Activated CD4-positive, alpha-beta T cell treated with anti-CD3 and anti-CD28 coated beads for 1 hour (primary cell): ENCODE results near the gene CYRIA.

Experiments used
- DNase-seq: peaks from one replicate; pipeline ENCODE4 v3.0.0-alpha.2; 2020

Gene CYRIA

GRCh38 chr2:16626997-16627605, 38.5 kb downstream of the CYRIA start:
- no peak for DNase-seq

DNA sequence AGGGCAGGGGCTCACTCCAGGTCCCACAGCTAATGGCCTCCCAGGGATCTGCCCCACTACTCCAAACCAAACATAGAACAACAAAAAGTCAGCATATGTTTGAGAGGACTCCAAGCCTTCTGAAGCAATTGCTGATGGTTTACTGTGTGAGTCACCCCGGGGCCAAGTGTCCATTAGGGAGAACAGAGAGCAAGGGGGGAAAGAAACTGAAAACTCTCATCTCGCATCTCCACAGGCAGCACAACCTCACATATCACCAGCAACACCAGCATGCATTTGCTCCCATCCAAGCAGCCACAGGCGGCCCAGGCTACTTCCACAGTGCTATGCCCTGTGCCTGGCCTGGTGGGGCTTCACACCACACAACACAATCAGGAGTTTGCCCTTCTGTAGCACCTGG, 39.1 kb downstream of the CYRIA start:
- DNase-seq = no peak

- no peak for DNase-seq
Measured at GRCh38 chr2:16625759-16626158, 39.9 kb downstream of the CYRIA start.

DNA sequence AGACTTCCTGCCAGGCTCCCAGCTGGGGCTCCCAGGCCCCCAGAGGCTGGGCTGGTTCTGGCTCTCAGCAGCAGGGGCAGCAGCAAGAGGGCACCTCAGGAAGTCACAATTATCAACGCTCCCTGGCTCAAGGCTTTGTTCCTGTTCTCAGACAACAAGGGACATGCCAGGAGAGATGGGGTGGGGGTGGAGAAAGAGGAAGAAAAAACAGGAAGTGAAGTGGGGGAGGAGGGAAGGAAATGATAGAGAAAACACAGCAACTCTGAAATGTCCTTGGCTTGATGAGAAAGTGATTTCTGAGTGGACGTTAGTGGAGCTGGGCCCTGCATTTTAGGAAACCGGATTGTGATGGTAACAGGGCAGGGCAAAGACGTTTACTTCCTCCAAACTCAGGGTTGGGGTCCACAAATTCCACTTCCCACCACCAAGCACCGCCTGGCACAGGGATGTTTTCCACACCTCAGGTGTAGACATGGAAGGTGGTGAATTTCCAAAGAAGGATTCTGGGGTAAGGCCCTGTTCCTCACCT, 40.4 kb downstream of the CYRIA start:
- no peak for DNase-seq

DNA sequence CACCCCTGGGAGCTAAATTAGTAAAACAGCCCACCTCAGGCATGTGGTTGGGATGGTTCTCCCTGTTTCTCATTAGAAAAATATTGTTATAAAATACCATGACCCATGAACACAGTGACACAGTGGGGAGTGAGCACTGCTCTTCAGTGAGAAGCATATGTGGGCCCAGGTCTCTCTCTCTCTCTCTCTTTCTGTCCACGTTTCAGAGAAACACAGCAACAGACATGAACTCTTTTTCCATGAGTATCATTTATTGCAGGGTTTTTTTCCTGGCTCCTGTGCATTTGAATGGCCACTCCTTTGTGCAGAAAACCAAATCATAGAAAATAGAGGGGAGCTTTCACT, 41.2 kb downstream of the CYRIA start:
- DNase-seq = no peak

DNA sequence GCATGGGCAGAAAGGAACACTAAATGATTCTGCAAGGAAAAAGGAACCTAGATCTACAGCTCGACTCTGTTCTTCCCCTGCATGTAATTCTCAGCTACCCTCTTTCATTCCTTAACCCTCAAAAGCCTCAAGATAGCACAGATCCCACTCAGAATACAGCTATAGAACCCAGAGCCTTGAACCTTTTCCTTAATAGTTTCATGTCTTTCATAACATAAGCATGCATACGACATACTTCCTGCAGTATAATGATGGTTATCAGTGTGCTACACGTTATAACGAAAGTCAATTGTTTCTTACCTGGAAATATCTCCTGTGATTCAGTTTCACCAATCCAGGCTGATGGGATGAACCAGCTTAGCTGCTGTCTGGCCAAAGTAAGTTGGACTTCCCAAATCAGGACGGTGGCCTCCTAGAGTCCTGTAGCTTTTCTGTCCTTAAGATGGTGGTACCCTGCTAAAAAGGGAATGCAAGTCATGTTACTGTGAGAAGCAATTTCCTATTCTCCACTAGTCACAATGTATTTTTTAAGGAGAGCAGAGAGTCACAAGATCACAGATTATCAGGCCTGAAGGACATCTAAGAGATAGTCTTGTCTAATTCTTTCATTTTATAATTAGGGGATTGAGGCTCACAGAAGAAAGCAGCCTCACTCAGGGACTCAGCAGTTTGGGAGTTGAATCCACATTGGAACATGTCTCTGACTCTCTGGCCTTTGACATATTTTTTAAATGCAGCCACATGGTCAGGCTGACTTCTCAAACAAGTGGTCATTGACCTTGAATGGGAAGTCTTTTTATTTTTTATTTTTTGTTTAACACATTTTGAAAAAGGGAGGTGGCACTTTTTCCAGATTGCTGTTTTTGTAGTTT, 41.8 kb downstream of the CYRIA start:
- DNase-seq = no peak

GRCh38 chr2:16623031-16623430, 42.6 kb downstream of the CYRIA start:
- DNase-seq = no peak

- DNase-seq = no peak
Measured at GRCh38 chr2:16622399-16622968, 43.1 kb downstream of the CYRIA start.

GRCh38 chr2:16621316-16621715, 44.3 kb downstream of the CYRIA start:
- DNase-seq = no peak

- DNase-seq = no peak
Measured at GRCh38 chr2:16620590-16620989, 45.0 kb downstream of the CYRIA start.

- no peak for DNase-seq
Measured at GRCh38 chr2:16619576-16620245, 45.9 kb downstream of the CYRIA start.

DNA sequence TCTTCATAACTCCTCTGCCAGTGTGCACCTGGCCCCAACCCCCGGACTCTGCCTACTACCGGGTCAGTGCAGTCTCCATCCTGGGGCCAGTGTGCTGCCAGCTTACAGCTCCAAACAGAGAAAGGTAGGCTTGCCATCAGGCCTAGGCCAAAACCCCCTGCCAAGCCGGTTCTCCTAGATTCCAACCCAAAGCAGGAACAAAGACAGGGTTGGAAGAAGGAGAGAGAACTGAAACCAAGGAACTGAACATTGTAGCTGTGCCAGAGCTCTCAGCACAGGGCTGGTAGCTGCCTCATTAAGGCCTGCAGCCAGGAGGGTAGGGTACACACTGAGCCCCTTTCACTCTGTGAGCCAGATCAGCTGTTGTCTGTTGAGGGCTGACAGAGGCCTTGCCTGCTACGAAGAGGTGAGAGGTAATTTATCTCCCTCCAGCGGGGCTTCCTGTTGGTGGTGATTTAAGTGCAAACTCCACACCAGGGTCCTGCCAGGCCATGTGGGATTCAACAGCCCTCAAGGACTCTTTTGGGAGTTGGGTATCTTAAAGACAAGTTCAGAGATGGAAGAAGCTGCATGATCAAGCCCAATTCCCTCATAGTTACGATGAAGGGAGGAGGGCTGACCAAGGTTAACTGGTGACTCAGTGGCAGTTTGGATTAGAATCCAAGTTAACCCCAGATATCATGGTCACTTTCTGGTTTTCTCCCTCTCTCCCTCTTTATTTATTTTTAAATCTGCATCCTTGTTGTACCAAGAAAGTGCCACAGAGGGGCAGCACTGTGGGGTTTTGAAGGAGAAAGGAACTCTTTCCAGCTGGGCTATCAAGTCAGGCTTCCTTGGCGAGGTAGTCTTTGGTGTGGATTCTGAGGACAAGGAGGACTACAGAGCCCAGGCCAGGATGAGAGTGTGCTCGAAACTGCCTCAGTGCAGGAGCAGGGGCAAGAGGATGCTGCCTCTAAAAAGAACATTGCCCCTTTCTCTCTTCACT, 48.1 kb downstream of the CYRIA start:
- DNase-seq = no peak
